ENCODE results near the gene RUNDC1.

- TF ChIP-seq POLR2AphosphoS5 (IDR thresholded peaks at IDR 0.05; ENCODE audit: low read depth) (no peak; the same call in 1 of the 2 replicates), CTCF (conservative IDR thresholded peaks at IDR 0.05; ENCODE audit: low read depth in 2 of 2) (peak; percentile 13 to 21; a peak in 2 of 4 replicates), EZH2 (IDR thresholded peaks at IDR 0.05; ENCODE audit: low read depth, unreplicated experiment) (no peak), EZH2phosphoT487 (IDR thresholded peaks at IDR 0.05; ENCODE audit: unreplicated experiment) (no peak), CREB1 (CRISPR knock-in tag; IDR thresholded peaks at IDR 0.05; ENCODE audit: low read depth) (peak; percentile 82)
These were observed 517 bp downstream of the RUNDC1 start for GRCh38 chr17:42980766-42981397.

All from GM23338 (cell line).